NCI-H82 (cell line): Measurements from ENCODE around the gene RTBDN.
"Not testable (repeated sequence)": the region's sequence is repeated elsewhere in the genome, so short reads cannot be mapped to it uniquely, and the experiment has no call there.

Experiments
- DNase-seq: peaks from one replicate; lab custom pipeline; 2025; lab: John Stamatoyannopoulos, UW

RTBDN gene

DNA sequence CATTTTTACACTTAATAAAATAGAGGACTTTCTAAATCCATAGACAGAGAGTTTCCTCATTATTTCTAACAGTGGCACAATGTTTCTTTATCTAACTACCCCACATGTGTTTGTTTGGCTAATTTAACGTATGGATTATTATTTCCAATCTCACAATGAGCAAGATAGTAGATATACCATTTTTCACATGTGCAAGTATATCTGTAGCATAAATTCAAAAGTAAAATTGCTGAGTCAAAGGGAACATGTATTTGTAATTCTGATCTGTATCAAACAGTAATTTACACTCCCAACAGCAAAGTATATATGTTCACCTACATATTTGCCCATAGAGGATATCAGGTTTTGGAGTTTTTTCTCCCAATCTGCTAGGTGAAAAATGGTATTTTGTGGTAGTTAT lies 22.3 kb upstream of the RTBDN start:
- no peak for DNase-seq

DNA sequence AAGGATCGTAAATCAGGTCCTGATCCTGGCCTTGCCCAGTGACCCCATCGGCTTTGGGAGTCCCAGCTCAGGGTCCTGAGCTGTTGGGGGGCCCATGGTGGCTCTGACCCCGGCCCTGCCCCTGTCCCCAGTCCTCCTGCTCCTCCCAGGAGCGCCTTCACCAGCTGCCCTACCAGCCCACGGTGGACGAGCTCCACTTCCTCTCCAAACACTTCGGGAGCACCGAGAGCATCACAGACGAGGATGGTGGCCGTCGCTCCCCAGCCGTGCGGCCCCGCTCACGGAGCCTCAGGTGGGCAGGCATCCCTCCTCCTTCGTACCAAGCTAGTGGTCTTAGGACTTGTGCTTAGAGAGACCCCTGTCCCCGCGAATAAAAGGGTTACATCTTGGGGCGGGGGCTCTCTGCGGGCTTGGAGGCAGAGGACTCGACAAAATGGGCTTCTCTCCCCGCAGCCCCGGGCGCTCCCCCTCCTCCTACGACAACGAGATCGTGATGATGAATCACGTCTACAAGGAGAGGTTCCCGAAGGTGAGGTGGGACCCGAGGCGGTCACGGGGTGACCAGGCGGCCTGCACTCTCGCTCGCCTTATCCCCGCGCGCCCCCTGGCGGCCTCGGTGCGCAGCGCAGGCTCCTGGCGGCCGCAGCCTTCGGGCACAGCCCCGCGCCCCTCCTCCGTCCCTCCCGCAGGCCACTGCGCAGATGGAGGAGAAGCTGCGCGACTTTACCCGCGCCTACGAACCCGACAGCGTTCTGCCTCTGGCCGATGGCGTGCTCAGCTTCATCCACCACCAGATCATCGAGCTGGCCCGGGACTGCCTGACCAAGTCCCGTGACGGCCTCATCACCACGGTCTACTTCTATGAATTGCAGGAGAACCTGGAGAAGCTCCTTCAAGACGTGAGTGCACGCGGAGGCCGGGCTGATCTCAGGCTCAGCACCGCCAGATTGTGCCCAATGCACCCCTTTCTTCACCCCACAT lies 13.1 kb upstream of the RTBDN start:
- peak; percentile 89 for DNase-seq

DNA sequence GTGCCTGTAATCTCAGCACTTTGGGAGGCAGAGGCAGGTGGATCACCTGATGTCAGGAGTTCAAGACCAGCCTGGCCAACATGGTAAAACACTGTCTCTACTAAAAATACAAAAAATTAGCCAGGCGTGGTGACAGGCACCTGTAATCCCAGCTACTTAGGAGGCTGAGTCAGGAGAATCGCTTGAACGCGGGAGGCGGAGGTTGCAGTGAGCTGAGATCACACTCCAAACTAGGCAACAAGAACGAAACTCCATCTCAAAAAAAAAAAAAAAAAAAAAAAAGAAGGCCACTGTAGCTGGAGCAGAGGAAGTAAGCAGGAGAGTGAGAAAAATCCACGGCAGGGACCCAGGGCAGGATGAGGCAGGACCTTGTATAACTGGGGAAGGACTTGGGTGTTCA lies 12.2 kb upstream of the RTBDN start:
- not testable (repeated sequence) for DNase-seq

GRCh38 chr19:12843999-12844732 lies 9.8 kb upstream of the RTBDN start:
- DNase-seq = peak; percentile 90

DNA sequence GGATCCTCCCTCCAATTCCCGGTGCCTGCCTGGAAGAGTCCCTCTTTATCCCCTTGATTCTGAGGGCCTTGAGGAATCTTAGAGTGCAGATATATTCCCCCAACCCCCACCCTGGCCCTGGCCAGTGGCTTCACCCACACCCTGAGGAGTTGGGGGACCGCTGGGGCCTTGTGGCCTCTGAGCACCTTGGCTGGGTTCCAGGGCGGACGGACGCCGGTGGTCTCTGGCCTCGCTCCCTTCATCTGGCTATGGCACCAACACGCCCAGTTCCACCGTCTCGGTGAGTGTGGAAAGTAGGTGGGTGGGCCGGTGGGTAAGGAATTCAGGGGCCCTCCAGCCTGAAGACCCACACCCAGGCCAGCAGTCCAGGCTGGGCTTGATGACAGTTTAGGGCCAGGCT lies 8.9 kb upstream of the RTBDN start:
- no peak for DNase-seq

DNA sequence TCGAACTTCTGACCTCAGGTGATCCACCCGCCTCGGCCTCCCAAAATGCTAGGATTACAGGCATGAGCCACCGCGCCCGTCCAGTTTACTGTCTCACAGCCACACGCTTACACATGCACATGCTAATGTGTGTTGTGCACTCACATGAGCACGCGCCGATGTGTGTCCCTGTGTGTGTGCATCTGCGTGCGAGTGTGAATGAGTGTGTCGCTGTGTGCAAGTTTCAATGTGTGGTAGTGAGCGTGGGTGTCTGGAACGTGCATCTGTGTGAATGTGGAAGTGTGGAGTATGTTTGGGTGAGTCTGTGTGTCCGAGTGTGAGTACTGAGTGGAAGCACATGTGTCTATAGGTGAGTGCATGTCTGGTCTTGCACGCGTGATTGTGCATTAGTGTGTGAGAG lies 8.1 kb upstream of the RTBDN start:
- no peak for DNase-seq

DNA sequence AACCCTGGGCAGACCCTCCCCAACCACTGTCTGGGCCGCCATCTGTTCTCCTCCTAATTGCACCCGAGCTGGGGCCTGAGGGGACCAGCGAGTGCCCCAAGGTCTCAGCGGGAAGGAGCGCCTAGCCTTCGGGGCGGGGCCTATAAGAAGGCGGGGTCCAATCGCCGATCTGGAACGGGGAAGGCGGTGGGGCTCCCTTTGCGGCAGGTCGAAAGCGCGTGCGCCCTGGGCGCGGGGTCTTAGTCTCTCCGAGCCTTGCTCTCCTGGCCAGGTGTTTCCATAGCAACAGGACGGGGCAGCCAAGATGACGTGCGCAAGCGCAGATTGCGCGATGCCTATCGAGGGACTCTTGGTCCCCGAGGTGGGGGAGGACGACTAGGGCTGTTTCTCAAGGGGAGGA lies 6.7 kb upstream of the RTBDN start:
- peak; percentile 99 for DNase-seq

DNA sequence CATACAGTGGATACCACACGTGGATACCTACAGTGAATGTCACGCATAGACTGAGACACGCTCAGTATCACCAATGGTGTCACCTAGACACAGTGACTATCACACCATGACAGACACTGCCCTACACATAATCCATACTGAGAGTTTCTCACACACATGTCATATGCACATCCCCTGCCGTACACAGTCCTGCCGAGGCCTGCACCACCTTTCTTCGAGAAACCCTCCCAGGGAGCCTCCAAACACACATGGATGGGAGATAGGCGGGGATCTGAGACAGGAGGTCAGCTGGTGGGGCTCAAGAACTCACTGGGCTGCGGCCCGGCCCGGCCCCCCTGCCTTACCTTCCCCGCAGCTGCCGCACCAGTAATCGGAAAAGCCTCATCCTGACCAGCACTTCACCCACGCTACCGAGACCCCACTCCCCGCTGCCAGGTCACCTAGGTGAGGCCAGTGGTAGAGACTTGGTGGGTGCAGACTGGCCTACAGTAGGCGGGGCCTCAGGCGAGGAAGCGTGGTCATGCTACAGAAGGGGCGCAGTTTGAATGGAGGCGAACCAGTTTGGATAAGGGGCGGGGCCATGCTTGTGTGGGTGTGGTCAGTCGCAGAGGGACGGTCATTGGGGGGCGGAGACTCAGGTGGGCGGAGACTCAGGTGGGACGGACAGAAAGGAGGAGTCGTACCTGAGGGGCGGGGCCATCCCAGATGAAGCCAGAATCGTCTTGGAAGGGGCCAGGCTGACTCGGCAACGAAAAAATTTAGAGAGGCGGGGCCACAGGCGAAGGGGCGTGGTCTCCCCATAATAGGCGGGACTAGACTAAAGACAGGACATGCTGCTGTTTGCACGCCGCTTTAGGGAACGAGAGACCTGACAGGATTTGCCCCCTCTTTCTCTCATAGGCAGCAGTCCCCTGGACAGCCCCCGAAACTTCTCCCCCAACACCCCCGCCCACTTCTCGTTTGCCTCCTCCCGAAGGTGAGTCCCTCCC lies 6.0 kb upstream of the RTBDN start:
- DNase-seq = peak; percentile 99

DNA sequence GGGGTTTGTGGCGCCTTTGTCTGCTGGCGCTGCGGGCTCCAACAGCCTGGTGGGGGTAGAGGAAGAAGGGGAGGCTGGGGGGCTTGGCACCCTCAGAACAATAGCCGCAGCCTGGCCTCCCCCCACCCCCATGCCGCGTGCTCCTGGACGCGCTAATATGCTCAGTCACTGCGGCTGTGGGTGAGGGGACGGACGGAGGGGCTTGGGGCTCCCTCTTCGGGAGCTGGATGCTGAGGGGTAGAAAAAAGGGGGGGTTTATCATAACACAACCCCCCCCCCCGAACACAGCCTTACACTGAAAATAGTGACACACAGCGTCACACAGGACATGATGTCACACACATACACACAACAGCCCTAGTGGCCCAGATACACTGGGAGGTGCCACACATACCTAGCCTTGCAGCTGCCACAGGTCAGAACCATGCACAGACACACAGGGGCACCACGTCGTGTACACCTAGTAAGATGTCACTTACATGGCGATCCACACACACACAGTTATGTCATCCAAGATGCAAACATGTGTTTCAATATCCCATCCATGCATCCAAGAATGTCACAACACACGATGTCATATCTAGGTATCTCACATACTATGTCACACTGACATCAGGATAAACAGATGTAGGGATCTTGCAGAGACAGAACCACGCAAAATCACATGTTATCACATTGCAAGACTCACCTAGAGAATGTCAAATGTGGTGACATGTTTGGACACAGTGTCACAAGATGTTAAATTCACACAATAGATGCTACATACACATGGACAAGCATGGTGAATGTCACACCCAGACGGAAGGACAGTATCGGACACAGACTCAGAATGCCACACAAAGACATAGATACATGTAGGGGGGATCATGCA lies 4.7 kb upstream of the RTBDN start:
- peak; percentile 74 for DNase-seq

DNA sequence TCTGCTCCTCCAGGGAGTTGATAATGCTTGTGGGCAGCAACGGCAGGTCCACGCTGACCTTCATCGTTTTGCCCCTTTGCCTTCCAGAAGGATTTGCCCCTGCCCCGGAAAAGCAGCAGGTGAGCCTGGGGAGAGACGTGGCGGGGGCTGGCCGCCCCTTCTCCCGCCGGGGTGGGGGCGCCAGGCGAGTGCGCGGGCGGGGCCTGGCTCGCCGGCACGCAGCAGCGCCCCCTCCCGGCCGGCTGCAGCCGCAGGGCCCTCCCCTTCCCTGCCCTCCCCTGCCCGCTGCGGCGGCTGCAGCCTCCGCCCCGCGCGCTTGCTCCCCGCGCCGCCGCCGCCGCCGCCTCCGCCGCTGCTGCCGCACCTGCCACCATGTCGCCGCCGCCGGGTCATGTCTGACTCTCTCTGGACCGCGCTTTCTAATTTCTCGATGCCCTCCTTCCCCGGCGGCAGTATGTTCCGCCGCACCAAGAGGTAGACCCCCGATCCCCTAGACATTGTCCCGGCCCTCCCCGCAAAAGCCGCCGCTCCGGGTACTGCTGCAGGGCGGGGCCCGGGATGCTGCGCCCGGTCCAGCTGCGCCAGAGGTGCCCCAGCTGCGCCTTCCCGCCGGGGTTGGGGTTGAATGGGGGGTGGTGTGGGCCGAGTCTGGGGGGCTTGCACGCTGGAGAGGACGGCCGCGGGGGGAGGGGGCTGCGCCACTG lies 4.0 kb upstream of the RTBDN start, which contains the start of gene MAST1:
Gene MAST1, plus strand, starts transcription at position 334 of the 704 bp plus-strand sequence. Its CDS starts 58 bp downstream, at position 392.
- peak; percentile 89 for DNase-seq

DNA sequence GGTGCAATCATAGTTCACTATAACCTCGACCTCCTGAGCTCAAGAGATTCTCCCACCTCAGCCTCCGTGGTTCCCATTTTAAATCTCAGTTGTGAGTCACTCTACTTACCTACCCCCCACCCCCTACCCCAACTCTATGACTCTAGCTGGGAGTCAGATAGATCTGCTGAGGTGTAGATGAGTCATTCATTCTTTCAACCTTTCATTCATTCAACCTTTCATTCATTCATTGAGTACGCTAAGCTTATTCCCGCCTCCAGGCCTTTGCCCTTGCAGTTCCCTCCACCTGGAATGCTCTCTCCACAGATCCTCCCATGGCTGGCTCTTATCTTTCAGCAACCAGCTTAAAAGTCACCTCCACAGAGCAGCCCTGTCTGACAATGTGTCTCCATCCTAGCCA lies 2.8 kb upstream of the RTBDN start:
- no peak for DNase-seq

- no peak for DNase-seq
These were observed 2.1 kb upstream of the RTBDN start for GRCh38 chr19:12836529-12836863.

GRCh38 chr19:12834976-12835757 lies 788 bp upstream of the RTBDN start:
- peak; percentile 94 for DNase-seq

DNA sequence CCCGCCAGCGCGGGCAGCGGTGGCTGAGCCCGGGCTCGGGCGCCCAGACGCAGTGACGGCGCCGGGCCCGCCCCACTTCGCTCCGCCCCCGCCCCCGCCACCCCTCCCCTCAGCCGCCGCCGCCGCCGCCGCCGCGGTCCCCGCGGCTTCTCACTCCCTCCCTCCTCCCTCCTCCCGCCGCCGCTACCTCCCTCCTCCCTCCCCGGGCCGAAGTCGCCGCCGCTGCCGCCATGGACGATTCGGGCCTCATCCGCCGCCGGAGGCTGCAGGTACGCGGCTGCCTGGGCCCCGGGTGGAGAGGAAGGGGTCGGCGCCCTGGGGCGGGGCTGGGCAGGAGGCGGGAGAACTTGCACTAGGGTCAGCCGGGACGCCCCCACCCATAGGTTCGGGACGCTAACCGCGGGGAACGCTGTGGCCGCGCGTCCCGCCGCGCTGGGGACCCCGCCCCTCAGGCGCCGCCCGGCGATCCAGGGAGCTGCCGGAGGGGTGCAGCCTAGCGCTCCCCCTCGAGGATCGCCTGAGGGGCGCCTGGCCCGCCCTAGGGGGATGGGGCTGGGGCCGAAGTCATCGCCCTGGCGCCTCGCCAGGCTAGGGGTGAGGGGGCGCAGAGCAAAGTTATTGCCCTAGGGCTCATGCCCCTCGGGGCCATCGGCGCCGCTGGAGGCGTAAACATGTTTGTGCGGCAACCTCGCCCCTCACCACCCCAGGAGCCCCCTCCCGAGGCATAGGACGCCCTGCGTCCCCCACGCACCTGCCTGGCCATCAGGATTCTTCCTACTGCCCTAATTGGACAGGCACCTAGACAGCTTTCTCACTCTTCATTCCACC lies 427 bp downstream of the RTBDN start:
- DNase-seq = peak; percentile 92

- DNase-seq = no peak
These were observed 1.0 kb downstream of the RTBDN start for GRCh38 chr19:12833418-12833737.

DNA sequence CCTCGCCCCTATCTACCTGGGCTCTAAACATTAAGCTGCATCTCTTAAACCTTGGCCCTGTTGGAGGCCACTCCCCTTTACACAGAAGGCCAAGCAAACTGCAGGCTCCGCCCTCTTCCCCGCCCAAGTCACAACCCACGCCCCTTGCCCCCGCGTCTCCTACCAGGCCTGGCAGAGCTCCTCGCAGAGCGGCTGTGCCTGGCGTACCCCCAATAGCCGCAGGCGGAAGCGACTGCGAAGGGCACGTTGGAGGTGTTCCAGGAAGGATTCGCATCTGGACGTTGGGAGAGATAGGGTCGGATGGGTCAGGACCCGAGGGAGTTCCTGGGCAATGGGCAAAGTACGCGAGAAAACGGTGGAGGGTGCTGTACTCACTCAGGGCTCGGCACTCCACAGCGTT lies 5.9 kb downstream of the RTBDN start:
- peak; percentile 92 for DNase-seq

- DNase-seq = peak; percentile 92
These were observed 8.9 kb downstream of the RTBDN start for GRCh38 chr19:12825254-12826131.

DNA sequence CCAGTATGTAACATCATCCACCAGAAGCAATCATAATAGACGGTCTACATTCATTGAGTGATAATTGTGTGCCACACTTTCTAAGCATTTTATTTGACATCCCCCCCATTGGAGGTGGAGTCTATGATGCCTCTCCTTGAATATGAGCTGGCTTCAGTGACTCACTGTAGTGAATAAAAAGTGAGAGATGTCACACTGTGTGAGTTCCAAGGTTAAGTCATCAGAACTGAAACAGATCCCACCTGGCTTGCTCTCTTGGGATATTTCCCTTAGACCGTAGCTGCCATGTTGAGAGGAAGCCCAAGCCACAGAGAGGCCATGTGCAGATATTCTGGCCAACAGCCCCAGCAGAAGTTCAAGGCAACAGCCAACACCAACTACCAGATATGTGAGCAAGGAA lies 12.6 kb downstream of the RTBDN start:
- DNase-seq = no peak
